Keratinocyte (primary cell): Measurements from ENCODE around the gene PID1. TPM values are rescaled to one million over a fixed set of nuclear protein-coding genes. Genes with fewer than 3 reads are reported as not detected.

Experiments used
- DNase-seq: peaks from one replicate; pipeline ENCODE4 v3.0.0-alpha.2; 2011; ENCODE audit warnings: low read depth, missing footprints, low spot score
- FAIRE-seq: peaks from 2 replicates; lab custom pipeline; 2011; peaks lifted over from hg19 to GRCh38; lab: Jason Lieb, UNC
- H2AFZ ChIP-seq: 2 replicates; pipeline ENCODE4 v1.6.0; 2012; ENCODE audit warnings: low read length, control low read depth, inconsistent platforms; ENCODE audit not compliant: control insufficient read depth
- H3K27ac ChIP-seq: 2 replicates; pipeline ENCODE4 v1.5.1; 2011; ENCODE audit warnings: low read length; ENCODE audit not compliant: control insufficient read depth, insufficient read depth
- H3K27me3 ChIP-seq: 3 replicates; pipeline ENCODE4 v1.6.0; 2011; ENCODE audit warnings: low read length; ENCODE audit not compliant: control insufficient read depth, insufficient read depth; ENCODE audit errors: extremely low read depth
- H3K36me3 ChIP-seq, 2 experiments: 2 replicates in 1 of 2; 3 replicates in 1 of 2; pipeline ENCODE4 v1.5.1; 2011; ENCODE audit warnings: low read length in 2 of 2, mild to moderate bottlenecking in 1 of 2; ENCODE audit not compliant: control insufficient read depth in 2 of 2, insufficient read depth in 2 of 2; ENCODE audit errors: extremely low read depth in 1 of 2
- H3K4me1 ChIP-seq: 3 replicates; pipeline ENCODE4 v1.5.1; 2011; ENCODE audit warnings: low read length; ENCODE audit not compliant: control insufficient read depth, insufficient read depth; ENCODE audit errors: extremely low read depth
- H3K4me2 ChIP-seq: 3 replicates; pipeline ENCODE4 v1.6.0; 2011; ENCODE audit warnings: low read depth, low read length; ENCODE audit not compliant: control insufficient read depth, insufficient read depth; ENCODE audit errors: extremely low read depth
- H3K4me3 ChIP-seq, 3 experiments: fragments of 200-600 bp in 1 of 3; sonication (generic) in 1 of 3; 2 replicates in 2 of 3; 3 replicates in 1 of 3; pipeline ENCODE4 v1.5.1; 2011 to 2016; ENCODE audit warnings: low read length in 3 of 3, mild to moderate bottlenecking in 3 of 3, control low read depth in 2 of 3, inconsistent platforms in 1 of 3, low read depth in 1 of 3, mixed read lengths in 1 of 3, mixed run types in 1 of 3, moderate library complexity in 1 of 3; ENCODE audit not compliant: control insufficient read depth in 2 of 3, insufficient read depth in 2 of 3; ENCODE audit errors: extremely low read depth in 1 of 3
- H3K79me2 ChIP-seq: 2 replicates; pipeline ENCODE4 v1.6.0; 2012; ENCODE audit warnings: low read length; ENCODE audit not compliant: control insufficient read depth, insufficient read depth
- H3K9ac ChIP-seq: 3 replicates; pipeline ENCODE4 v1.6.0; 2011; ENCODE audit warnings: low read length; ENCODE audit not compliant: control insufficient read depth, insufficient read depth; ENCODE audit errors: extremely low read depth
- H3K9me1 ChIP-seq: 3 replicates; pipeline ENCODE4 v1.6.0; 2011; ENCODE audit warnings: low read length; ENCODE audit not compliant: control insufficient read depth, insufficient read depth; ENCODE audit errors: extremely low read depth
- H3K9me3 ChIP-seq: 2 replicates; pipeline ENCODE4 v1.5.1; 2012; ENCODE audit warnings: low read depth, low read length; ENCODE audit not compliant: control insufficient read depth
- H4K20me1 ChIP-seq: 3 replicates; pipeline ENCODE4 v1.6.0; 2011; ENCODE audit warnings: low read length; ENCODE audit not compliant: control insufficient read depth, insufficient read depth; ENCODE audit errors: extremely low read depth
- EZH2 ChIP-seq: IDR thresholded peaks from one replicate; pipeline ENCODE4 v1.6.1; 2012; ENCODE audit warnings: inconsistent platforms, mild to moderate bottlenecking, low read length, moderate library complexity
- dilution Hi-C: fragments of 300-500 bp; cut with MboI; formaldehyde crosslinking; loops from one replicate; pipeline ENCODE4 v1.7.0; 2020; ENCODE audit warnings: low sequenced_read_pairs; ENCODE audit not compliant: extremely low pct_ligation_motif_present
- polyA plus RNA-seq, 5 experiments: library from polyadenylated mRNA; depleted of rRNA in 3 of 5; stranded (reverse) in 3 of 5; stranded (forward) in 1 of 5; unstranded in 1 of 5; fragments of >200 nt; gene quantifications; 1 replicate in 1 of 5; 2 replicates in 3 of 5; 3 replicates in 1 of 5; pipeline versions ENCODE4 v1.2.1 to v1.2.3, GENCODE V29; 2011 to 2012; ENCODE audit warnings: missing spikeins in 2 of 5, low read depth in 1 of 5, low replicate concordance in 1 of 5
- TF ChIP-seq, protein P1 (sequence below), 3 experiments: IDR thresholded peaks in 1 of 3; conservative IDR thresholded peaks in 1 of 3; optimal IDR thresholded peaks in 1 of 3; 2 replicates in 2 of 3; 3 replicates in 1 of 3; pipeline versions ENCODE3 to v1.5.1; 2011; ENCODE audit warnings: low read length in 3 of 3, mild to moderate bottlenecking in 3 of 3, moderate library complexity in 2 of 3, control low read depth in 1 of 3, inconsistent platforms in 1 of 3; ENCODE audit not compliant: insufficient read depth in 2 of 3; ENCODE audit errors: extremely low read depth in 1 of 3

The PID1 gene
- polyA plus RNA-seq, 1 donor (not counting 4 experiments of a cell fraction or from before 2014, with no cell fraction given) = 5.4 TPM

DNA sequence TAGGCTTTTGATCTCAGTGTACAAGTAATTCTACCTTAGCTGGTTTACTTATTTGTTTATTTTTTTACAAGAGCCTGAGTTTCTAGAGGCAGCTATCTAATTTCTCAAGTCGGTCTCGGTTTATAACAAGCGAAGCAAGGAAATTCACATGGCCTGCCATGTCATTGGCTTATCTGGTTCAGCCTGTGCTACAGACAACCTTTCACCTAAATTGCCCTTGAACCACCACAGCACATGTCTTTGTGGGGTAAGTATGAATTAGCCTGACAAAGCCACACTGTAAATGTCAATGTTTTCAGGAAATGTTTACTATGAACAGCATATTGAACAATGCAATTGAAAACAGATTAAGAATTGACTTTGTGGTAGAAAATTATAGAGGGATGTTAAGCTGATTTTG is 167.1 kb downstream of the PID1 start:
- dilution Hi-C loops = no loop called here
- DNase-seq (no peak), FAIRE-seq (no peak)
- Histone ChIP-seq H3K4me1 (no peaks in the 10 kb centered on the region), H3K9ac (no peak overlapping the region), H4K20me1 (no peaks in the 10 kb centered on the region), H3K27me3 (no peaks in the 10 kb centered on the region), H3K4me2 (no peak overlapping the region), H3K9me3 (no peaks in the 10 kb centered on the region), H3K79me2 (no peaks in the 10 kb centered on the region), H3K9me1 (no peaks in the 10 kb centered on the region), H2AFZ (no peak overlapping the region), H3K4me3 (no peak overlapping the region), H3K36me3 (no peaks in the 10 kb centered on the region), H3K27ac (no peak overlapping the region)
- TF ChIP-seq, protein P1, sequence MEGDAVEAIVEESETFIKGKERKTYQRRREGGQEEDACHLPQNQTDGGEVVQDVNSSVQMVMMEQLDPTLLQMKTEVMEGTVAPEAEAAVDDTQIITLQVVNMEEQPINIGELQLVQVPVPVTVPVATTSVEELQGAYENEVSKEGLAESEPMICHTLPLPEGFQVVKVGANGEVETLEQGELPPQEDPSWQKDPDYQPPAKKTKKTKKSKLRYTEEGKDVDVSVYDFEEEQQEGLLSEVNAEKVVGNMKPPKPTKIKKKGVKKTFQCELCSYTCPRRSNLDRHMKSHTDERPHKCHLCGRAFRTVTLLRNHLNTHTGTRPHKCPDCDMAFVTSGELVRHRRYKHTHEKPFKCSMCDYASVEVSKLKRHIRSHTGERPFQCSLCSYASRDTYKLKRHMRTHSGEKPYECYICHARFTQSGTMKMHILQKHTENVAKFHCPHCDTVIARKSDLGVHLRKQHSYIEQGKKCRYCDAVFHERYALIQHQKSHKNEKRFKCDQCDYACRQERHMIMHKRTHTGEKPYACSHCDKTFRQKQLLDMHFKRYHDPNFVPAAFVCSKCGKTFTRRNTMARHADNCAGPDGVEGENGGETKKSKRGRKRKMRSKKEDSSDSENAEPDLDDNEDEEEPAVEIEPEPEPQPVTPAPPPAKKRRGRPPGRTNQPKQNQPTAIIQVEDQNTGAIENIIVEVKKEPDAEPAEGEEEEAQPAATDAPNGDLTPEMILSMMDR (optimal IDR thresholded peaks at IDR 0.05 in 1 of 3, IDR thresholded peaks at IDR 0.05 in 1 of 3, conservative IDR thresholded peaks at IDR 0.05 in 1 of 3; ENCODE audit: extremely low read depth in 1 of 3, insufficient read depth in 2 of 3, low read length in 3 of 3) = no peak
- TF ChIP-seq EZH2 = no peak

DNA sequence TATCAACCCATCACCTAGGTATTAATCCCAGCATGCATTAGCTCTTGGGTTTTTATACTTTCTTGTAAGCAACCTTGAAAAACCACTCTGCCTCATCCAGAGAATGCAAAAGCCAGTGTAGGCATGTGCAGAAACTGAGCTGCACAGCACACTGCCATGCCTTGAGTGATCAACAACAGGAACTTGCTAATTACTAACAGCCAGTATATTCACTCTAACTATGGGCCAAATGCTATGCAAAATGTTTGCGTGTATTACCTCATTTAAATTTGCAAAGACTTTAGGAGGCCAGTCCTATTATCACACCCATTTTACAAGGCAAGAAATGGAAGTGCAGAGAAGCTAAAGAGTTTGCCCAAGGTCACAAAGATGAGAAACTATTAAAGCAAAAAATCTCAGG is 169.8 kb downstream of the PID1 start:
- Histone ChIP-seq H3K4me2 (no peak overlapping the region), H3K9me3 (no peaks in the 10 kb centered on the region), H4K20me1 (no peaks in the 10 kb centered on the region), H2AFZ (no peak overlapping the region), H3K9me1 (no peaks in the 10 kb centered on the region), H3K27ac (no peak overlapping the region), H3K36me3 (no peaks in the 10 kb centered on the region), H3K4me1 (no peaks in the 10 kb centered on the region), H3K9ac (no peak overlapping the region), H3K4me3 (no peak overlapping the region), H3K79me2 (no peaks in the 10 kb centered on the region), H3K27me3 (no peaks in the 10 kb centered on the region)
- FAIRE-seq (no peak), DNase-seq (no peak)
- no peak for TF ChIP-seq EZH2
- TF ChIP-seq, protein P1 (optimal IDR thresholded peaks at IDR 0.05 in 1 of 3, IDR thresholded peaks at IDR 0.05 in 1 of 3, conservative IDR thresholded peaks at IDR 0.05 in 1 of 3; ENCODE audit: extremely low read depth in 1 of 3, insufficient read depth in 2 of 3, low read length in 3 of 3) = no peak
- dilution Hi-C loops = no loop called here
